Mucosa of descending colon (tissue), 3 donors: ENCODE results near the gene IL22RA1. TPM values are rescaled to one million over a fixed set of nuclear protein-coding genes. Genes with fewer than 3 reads are reported as not detected.

ENCODE experiments used
- ATAC-seq: fragments of 200-7000 bp; cut with Tn5 transposase; one replicate; pipeline ENCODE4 v1.9.1; 2020; ENCODE audit warnings: mild to moderate bottlenecking, moderate library complexity
- DNase-seq, 3 donors: peaks; one replicate each; pipeline ENCODE4 v3.0.0-alpha.2; 2020
- H3K36me3 ChIP-seq: fragments of 200-600 bp; one replicate; pipeline ENCODE4 v1.8.0; 2021; ENCODE audit warnings: low read depth, mild to moderate bottlenecking
- H3K4me1 ChIP-seq: fragments of 200-600 bp; one replicate; pipeline ENCODE4 v1.8.0; 2021; ENCODE audit warnings: low read depth, mild to moderate bottlenecking
- H3K4me3 ChIP-seq: fragments of 200-600 bp; one replicate; pipeline ENCODE4 v1.8.0; 2021; ENCODE audit warnings: mild to moderate bottlenecking
- H3K9me3 ChIP-seq: fragments of 200-600 bp; one replicate; pipeline ENCODE4 v1.8.0; 2021; ENCODE audit warnings: mild to moderate bottlenecking
- CTCF ChIP-seq: fragments of 200-600 bp; IDR thresholded peaks from one replicate; pipeline ENCODE4 v1.8.0; 2022; ENCODE audit warnings: antibody characterized with exemption, mild to moderate bottlenecking
- intact Hi-C, 2 donors: fragments of 100-400 bp; cut with DNase I in 1 of 2; cut with micrococcal nuclease in 1 of 2; formaldehyde crosslinking; loops; one replicate each; pipeline versions ENCODE4 v1.11.0 to v1.11.1; 2022; cut with DNase I, micrococcal nuclease
- total RNA-seq, 3 donors: library from RNA; stranded (reverse); fragmentation: NEBNext Ultra II Directional in 2 of 3; extraction: Animal tissue kit (Norgen Biotek cat#: 25700) in 2 of 3; gene quantifications; one replicate each; pipeline versions ENCODE4 v1.2.1 to v1.2.4, GENCODE V29; 2021 to 2023
- donor health status: DM: no; HTN: no; CAD: no; lungs with moderate emphysema.
- donor health status: DM: no; HTN: no; CAD: no.
- donor health status: DM: no; HTN: yes; CAD: no.

The IL22RA1 gene
- total RNA-seq, 3 donors from 2014 or later, result 13.8 to 43.1 (median 28.2) TPM

GRCh38 chr1:24119489-24119858, 23.5 kb downstream of the IL22RA1 start:
- H3K4me1 ChIP-seq, result peaks cover 36% of the 10 kb centered on the region
- DNase-seq (peak in 1 of 3 donors; percentile 27), ATAC-seq (no peak)
- H3K36me3 ChIP-seq, result no peaks in the 10 kb centered on the region
- TF ChIP-seq CTCF, result no peak
- intact Hi-C loops, result no loop called here
- no peaks in the 10 kb centered on the region for H3K9me3 ChIP-seq
- no peak overlapping the region for H3K4me3 ChIP-seq

GRCh38 chr1:24118410-24119242, 24.3 kb downstream of the IL22RA1 start:
- no peaks in the 10 kb centered on the region for H3K36me3 ChIP-seq
- H3K4me3 ChIP-seq, result no peak overlapping the region
- H3K4me1 ChIP-seq, result peaks cover 36% of the 10 kb centered on the region
- intact Hi-C loops, result no loop called here
- TF ChIP-seq CTCF, result no peak
- no peaks in the 10 kb centered on the region for H3K9me3 ChIP-seq
- ATAC-seq (peak; percentile 74), DNase-seq (peak; percentile 70 to 84 (median 77))

- DNase-seq, result peak; percentile 56 to 77 (median 57)
- peak; percentile 59 for ATAC-seq
- intact Hi-C loops, result no loop called here
- peaks cover 36% of the 10 kb centered on the region for H3K4me1 ChIP-seq
- no peak overlapping the region for H3K4me3 ChIP-seq
- H3K9me3 ChIP-seq, result no peaks in the 10 kb centered on the region
- no peaks in the 10 kb centered on the region for H3K36me3 ChIP-seq
- TF ChIP-seq CTCF, result no peak
These were observed 25.1 kb downstream of the IL22RA1 start for GRCh38 chr1:24117722-24118409.

GRCh38 chr1:24117132-24117531, 25.8 kb downstream of the IL22RA1 start:
- Histone ChIP-seq H3K4me1 (peaks cover 36% of the 10 kb centered on the region), H3K36me3 (no peaks in the 10 kb centered on the region), H3K9me3 (no peaks in the 10 kb centered on the region), H3K4me3 (no peak overlapping the region)
- intact Hi-C loops, result no loop called here
- ATAC-seq (no peak), DNase-seq (no peak)
- no peak for TF ChIP-seq CTCF

GRCh38 chr1:24114753-24115152, 28.2 kb downstream of the IL22RA1 start:
- peaks cover 24% of the 10 kb centered on the region for H3K4me1 ChIP-seq
- DNase-seq (peak in 1 of 3 donors; percentile 13), ATAC-seq (no peak)
- H3K4me3 ChIP-seq, result no peak overlapping the region
- intact Hi-C loops, result no loop called here
- no peak for TF ChIP-seq CTCF
- H3K9me3 ChIP-seq, result no peaks in the 10 kb centered on the region
- no peaks in the 10 kb centered on the region for H3K36me3 ChIP-seq
